ENCODE results near the gene EMCN. TPM values are rescaled to one million over a fixed set of nuclear protein-coding genes. Genes with fewer than 3 reads are reported as not detected.
"Not testable (repeated sequence)": the region's sequence is repeated elsewhere in the genome, so short reads cannot be mapped to it uniquely, and the experiment has no call there.

EMCN gene
- total and polyA plus RNA-seq, 2 of the 8 experiments (the other 6 are each of a cell fraction or from before 2014, with no cell fraction given): not detected

- POLR2A ChIA-PET (ENCODE audit: partially characterized antibody): no interaction called here
- no peak overlapping the region for H3K4me3 ChIP-seq (ENCODE audit: extremely low read depth in 1 of 4, insufficient read depth in 2 of 4, low read depth in 3 of 4, low read length in 4 of 4)
- H3K23ac ChIP-seq (ENCODE audit: insufficient read length): no peak overlapping the region
- CTCF ChIA-PET (ENCODE audit: partially characterized antibody): interaction anchor here (0.8 kb wide), 1 partner anchor 15 kb away, joined by 4 read pairs; no protein-coding TSS in a partner anchor
- peaks cover 0 to 8% of the 10 kb centered on the region in 2 experiments; a peak in 1 of 4 replicates for H3K9me3 ChIP-seq (ENCODE audit: insufficient read depth in 2 of 2, low read depth in 1 of 2, low read length in 1 of 2)
- no peak overlapping the region for H3K56ac ChIP-seq (replicated peaks; ENCODE audit: insufficient read length, low read depth, low read length)
- WGBS, 2 experiments (ENCODE audit: extremely low coverage in 1 of 2, insufficient coverage in 1 of 2, insufficient read length in 1 of 2, insufficient replicate concordance in 2 of 2, low coverage in 1 of 2, low lambda C conversion rate in 2 of 2, missing lambda C conversion rate in 1 of 2): 95% methylated on average over 1 of the region's 1 CpG; no CpG with 5 or more reads in 1 of the 2 experiments
- no peak overlapping the region for H2BK120ac ChIP-seq (replicated peaks; ENCODE audit: low read depth, low read length)
- no peak overlapping the region for H4K8ac ChIP-seq (ENCODE audit: extremely low read depth, insufficient read depth, low read length)
- no peak overlapping the region for H2BK12ac ChIP-seq (ENCODE audit: low read depth, low read length)
- H3K79me2 ChIP-seq (ENCODE audit: control insufficient read depth in 1 of 2, insufficient read depth in 2 of 2, low read length in 2 of 2): no peaks in the 10 kb centered on the region
- H3K23me2 ChIP-seq (ENCODE audit: low read depth, low read length): no peaks in the 10 kb centered on the region
- H3K4ac ChIP-seq (replicated peaks; ENCODE audit: insufficient read length, low read depth, low read length): no peak overlapping the region
- no peak overlapping the region for H2BK20ac ChIP-seq (ENCODE audit: low read length)
- H3K27me3 ChIP-seq (replicated peaks in 1 of 4; ENCODE audit: control insufficient read depth in 3 of 4, extremely low read depth in 1 of 4, insufficient read depth in 3 of 4, low read length in 3 of 4): no peaks in the 10 kb centered on the region
- H3K36me3 ChIP-seq (ENCODE audit: control insufficient read depth in 2 of 4, insufficient read depth in 4 of 4, low read length in 3 of 4): no peaks in the 10 kb centered on the region
- H3K18ac ChIP-seq (ENCODE audit: extremely low read depth, low read length): no peak overlapping the region
- no peak overlapping the region for H3K14ac ChIP-seq (ENCODE audit: insufficient read length)
- no peak overlapping the region for H2BK15ac ChIP-seq (ENCODE audit: low read length)
- no peaks in the 10 kb centered on the region for H3K4me1 ChIP-seq (replicated peaks in 1 of 4; ENCODE audit: control insufficient read depth in 3 of 4, insufficient read depth in 4 of 4, low read length in 3 of 4)
- DNase-seq (ENCODE audit: low read depth in 1 of 2, low spot score in 2 of 2): no peak
- no peak overlapping the region for H3K4me2 ChIP-seq (ENCODE audit: insufficient read depth in 1 of 2, low read depth in 2 of 2, low read length in 2 of 2)
- no peak for FAIRE-seq
- H4K20me1 ChIP-seq (replicated peaks in 1 of 2; ENCODE audit: control insufficient read depth in 1 of 2, insufficient read depth in 2 of 2, low read length in 2 of 2): no peaks in the 10 kb centered on the region
- H3K79me1 ChIP-seq (ENCODE audit: low read depth, low read length): no peaks in the 10 kb centered on the region
- H2AK5ac ChIP-seq (ENCODE audit: low read depth, low read length): no peak overlapping the region
- H3K9ac ChIP-seq (replicated peaks in 1 of 4; ENCODE audit: extremely low read depth in 1 of 4, low read depth in 3 of 4, low read length in 3 of 4): no peak overlapping the region
- TF ChIP-seq ASH2L (IDR thresholded peaks at IDR 0.05; ENCODE audit: low read length): no peak
- no peak overlapping the region for H3K27ac ChIP-seq (ENCODE audit: low read depth, low read length)
- H2AFZ ChIP-seq (ENCODE audit: low read length): no peak overlapping the region
- H4K5ac ChIP-seq (ENCODE audit: insufficient read length, low read depth, low read length): no peak overlapping the region
- H2BK5ac ChIP-seq (ENCODE audit: low read depth, low read length): no peak overlapping the region
- H4K91ac ChIP-seq (replicated peaks; ENCODE audit: insufficient read length, low read length): no peak overlapping the region
Observed at GRCh38 chr4:100356172-100356571, 161.7 kb downstream of the EMCN start.

- H4K8ac ChIP-seq (ENCODE audit: extremely low read depth, insufficient read depth, low read length); H4K5ac ChIP-seq (ENCODE audit: insufficient read length, low read depth, low read length); H4K91ac ChIP-seq (replicated peaks; ENCODE audit: insufficient read length, low read length); H2BK12ac ChIP-seq (ENCODE audit: low read depth, low read length); FAIRE-seq; H3K79me2 ChIP-seq (ENCODE audit: control insufficient read depth in 1 of 2, insufficient read depth in 2 of 2, low read length in 2 of 2); H3K56ac ChIP-seq (replicated peaks; ENCODE audit: insufficient read length, low read depth, low read length); H3K36me3 ChIP-seq (ENCODE audit: control insufficient read depth in 2 of 4, insufficient read depth in 4 of 4, low read length in 3 of 4); H3K4me2 ChIP-seq (ENCODE audit: insufficient read depth in 1 of 2, low read depth in 2 of 2, low read length in 2 of 2); H2BK20ac ChIP-seq (ENCODE audit: low read length); H3K23ac ChIP-seq (ENCODE audit: insufficient read length); H3K18ac ChIP-seq (ENCODE audit: extremely low read depth, low read length); H4K20me1 ChIP-seq (replicated peaks in 1 of 2; ENCODE audit: control insufficient read depth in 1 of 2, insufficient read depth in 2 of 2, low read length in 2 of 2); H3K23me2 ChIP-seq (ENCODE audit: low read depth, low read length); H2BK120ac ChIP-seq (replicated peaks; ENCODE audit: low read depth, low read length); H2AFZ ChIP-seq (ENCODE audit: low read length); DNase-seq (ENCODE audit: low read depth in 1 of 2, low spot score in 2 of 2); H3K9me3 ChIP-seq (ENCODE audit: insufficient read depth in 2 of 2, low read depth in 1 of 2, low read length in 1 of 2); CTCF ChIA-PET (ENCODE audit: partially characterized antibody); H3K4me3 ChIP-seq (ENCODE audit: extremely low read depth in 1 of 4, insufficient read depth in 2 of 4, low read depth in 3 of 4, low read length in 4 of 4); H3K4ac ChIP-seq (replicated peaks; ENCODE audit: insufficient read length, low read depth, low read length); POLR2A ChIA-PET (ENCODE audit: partially characterized antibody); H2BK5ac ChIP-seq (ENCODE audit: low read depth, low read length); H3K79me1 ChIP-seq (ENCODE audit: low read depth, low read length); H3K4me1 ChIP-seq (replicated peaks in 1 of 4; ENCODE audit: control insufficient read depth in 3 of 4, insufficient read depth in 4 of 4, low read length in 3 of 4); H2BK15ac ChIP-seq (ENCODE audit: low read length); H3K27me3 ChIP-seq (replicated peaks in 1 of 4; ENCODE audit: control insufficient read depth in 3 of 4, extremely low read depth in 1 of 4, insufficient read depth in 3 of 4, low read length in 3 of 4); H3K27ac ChIP-seq (ENCODE audit: low read depth, low read length); H3K14ac ChIP-seq (ENCODE audit: insufficient read length); H3K9ac ChIP-seq (replicated peaks in 1 of 4; ENCODE audit: extremely low read depth in 1 of 4, low read depth in 3 of 4, low read length in 3 of 4); H2AK5ac ChIP-seq (ENCODE audit: low read depth, low read length): not testable (repeated sequence)
- WGBS, 2 experiments (ENCODE audit: extremely low coverage in 1 of 2, insufficient coverage in 1 of 2, insufficient read length in 1 of 2, insufficient replicate concordance in 2 of 2, low coverage in 1 of 2, low lambda C conversion rate in 2 of 2, missing lambda C conversion rate in 1 of 2): 87% methylated on average over 3 of the region's 3 CpGs; no CpG with 5 or more reads in 1 of the 2 experiments
Observed at GRCh38 chr4:100352352-100352751, 165.5 kb downstream of the EMCN start.
